Stimulated activated CD4-positive, alpha-beta T cell treated with anti-CD3 and anti-CD28 coated beads, TNF-alpha, amount 100 ng/mL, for 4 hours (primary cell): ENCODE measurements around the gene FKBP9.
"Not testable (repeated sequence)": the region's sequence is repeated elsewhere in the genome, so short reads cannot be mapped to it uniquely, and the experiment has no call there.

ENCODE experiments used
- DNase-seq, 3 experiments: peaks; one replicate each; pipeline ENCODE4 v3.0.0-alpha.2; 2020; ENCODE audit warnings: low read depth in 3 of 3

The FKBP9 gene

GRCh38 chr7:32952876-32953275 lies 4.4 kb upstream of the FKBP9 start:
- DNase-seq = no peak

DNA sequence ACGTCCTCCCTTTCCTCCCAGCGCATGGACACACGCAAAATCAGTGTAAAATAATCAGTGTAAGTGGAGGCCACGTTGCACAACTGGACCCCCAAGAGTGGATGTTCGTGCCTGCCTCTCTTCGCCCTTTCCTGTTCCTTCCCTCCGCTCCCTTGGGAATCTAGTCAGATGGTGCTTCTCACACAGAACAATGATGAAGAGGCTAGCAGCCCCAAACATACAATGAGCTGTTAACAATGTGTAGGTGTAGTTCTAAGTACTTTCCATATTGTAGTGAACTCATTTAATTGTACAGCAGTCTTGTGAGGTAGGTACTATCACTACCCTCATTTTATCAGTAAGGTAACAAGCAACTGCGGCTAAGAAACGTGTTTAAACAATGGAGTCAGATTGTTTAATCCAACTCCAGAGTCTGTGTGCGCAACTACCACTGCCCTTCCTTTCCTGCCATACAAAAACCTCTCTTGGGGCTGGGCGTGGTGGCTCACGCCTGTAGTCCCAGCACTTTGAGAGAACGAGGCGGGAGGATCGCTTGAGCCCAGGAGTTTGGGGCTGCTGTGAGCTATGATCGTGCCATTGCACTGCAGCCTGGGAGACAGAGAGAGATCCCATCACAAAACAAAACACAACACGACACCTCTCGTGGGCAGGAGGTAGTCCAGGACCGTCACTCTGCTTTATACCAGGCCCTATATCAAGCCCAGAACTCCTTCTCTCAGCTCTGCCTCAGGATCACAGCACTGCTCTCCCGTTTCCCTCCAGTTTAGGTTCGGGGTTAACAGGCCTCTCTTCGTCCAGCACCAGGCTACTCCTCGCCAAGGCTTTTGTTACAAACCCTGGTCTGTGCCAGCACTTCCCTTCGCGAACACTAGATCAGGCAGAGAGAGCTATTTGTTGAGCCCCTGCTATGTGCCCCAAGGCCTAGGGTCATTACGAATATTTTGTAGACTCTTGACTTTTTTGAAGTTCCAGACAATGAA lies 1.1 kb downstream of the FKBP9 start:
- no peak for DNase-seq

DNA sequence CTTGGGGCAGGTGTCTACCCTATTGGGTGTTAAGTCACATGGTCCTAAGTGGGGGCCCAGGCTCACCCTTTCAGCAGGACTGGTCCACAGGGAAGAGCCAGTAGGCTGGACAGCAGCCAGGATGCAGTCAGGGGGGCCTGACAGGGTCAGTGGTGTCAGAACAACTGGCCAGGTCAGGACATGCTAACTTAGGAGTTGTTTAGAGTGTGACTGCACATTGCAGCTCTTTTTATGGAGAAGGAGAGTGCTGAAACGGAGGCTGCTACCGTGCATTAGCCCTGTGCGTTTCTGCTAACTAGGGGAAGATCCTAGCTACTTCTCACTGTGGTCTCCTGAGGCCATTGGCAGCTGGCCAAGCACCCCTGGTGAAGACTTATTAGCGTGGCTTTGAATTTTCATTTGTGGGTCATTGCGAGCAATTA lies 6.7 kb downstream of the FKBP9 start:
- DNase-seq = not testable (repeated sequence)

DNA sequence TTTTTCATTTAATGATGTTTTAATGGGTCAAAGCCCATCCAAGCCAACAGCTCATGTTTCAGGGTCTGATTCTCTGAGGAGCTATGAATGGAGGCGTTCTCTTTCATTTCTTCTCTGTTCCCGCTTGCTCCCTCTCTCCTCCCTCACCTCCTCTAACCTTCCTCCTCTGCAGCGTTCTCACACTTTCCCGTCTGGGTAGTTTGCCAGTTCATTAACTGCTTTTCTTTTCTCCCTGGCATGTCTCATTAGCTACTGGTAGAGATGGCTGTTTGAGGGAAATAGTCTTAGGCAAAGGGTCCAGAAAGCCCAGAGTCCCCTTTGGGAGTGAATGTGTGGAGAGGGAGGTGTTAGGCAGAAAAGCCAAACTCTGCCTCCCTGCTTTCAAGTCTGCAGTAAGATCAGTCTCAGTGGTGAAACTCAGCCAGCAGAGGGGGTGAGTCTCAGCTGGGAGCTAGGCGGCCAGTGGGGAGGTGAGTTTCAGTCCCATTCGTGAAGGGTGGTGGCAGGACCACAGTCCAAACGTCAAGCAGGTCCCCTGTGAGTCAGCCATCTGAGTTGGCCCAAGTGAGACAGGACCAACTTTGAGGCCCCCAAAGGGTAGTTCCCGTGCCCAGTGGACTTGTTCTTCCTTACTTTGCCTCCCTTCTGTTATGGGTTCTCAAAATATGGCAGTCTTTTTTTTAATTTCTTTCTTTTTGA lies 7.4 kb downstream of the FKBP9 start:
- not testable (repeated sequence) for DNase-seq

- DNase-seq = not testable (repeated sequence)
These were observed 9.4 kb downstream of the FKBP9 start for GRCh38 chr7:32966489-32967267.

- DNase-seq = not testable (repeated sequence)
These were observed 10.0 kb downstream of the FKBP9 start for GRCh38 chr7:32967268-32967582.

DNA sequence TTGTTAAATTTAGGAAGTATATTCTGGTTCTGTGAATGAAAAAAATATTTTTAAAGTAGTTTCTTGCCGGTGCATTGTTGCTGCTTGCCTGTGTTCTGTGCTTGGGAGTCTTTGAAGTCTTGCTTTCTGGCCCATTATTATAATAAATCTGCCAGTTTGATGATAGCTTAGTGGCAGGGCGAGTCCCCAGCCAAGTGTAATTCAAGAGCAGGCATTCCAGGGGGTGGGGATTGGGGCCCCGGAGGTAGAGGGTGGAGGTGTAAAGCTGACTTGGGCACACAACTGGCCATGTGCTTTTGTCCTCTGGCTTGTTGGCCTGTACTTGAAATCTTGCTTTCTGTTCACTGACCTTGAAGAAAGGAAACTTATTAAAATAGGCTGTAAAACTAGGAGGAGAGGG lies 14.7 kb downstream of the FKBP9 start:
- not testable (repeated sequence) for DNase-seq

- not testable (repeated sequence) for DNase-seq
These were observed 19.9 kb downstream of the FKBP9 start for GRCh38 chr7:32977159-32977558.

- DNase-seq = not testable (repeated sequence)
These were observed 22.0 kb downstream of the FKBP9 start for GRCh38 chr7:32979246-32979645.

- not testable (repeated sequence) for DNase-seq
These were observed 22.7 kb downstream of the FKBP9 start for GRCh38 chr7:32979902-32980301.

GRCh38 chr7:32988148-32988547 lies 30.9 kb downstream of the FKBP9 start:
- DNase-seq = not testable (repeated sequence)

DNA sequence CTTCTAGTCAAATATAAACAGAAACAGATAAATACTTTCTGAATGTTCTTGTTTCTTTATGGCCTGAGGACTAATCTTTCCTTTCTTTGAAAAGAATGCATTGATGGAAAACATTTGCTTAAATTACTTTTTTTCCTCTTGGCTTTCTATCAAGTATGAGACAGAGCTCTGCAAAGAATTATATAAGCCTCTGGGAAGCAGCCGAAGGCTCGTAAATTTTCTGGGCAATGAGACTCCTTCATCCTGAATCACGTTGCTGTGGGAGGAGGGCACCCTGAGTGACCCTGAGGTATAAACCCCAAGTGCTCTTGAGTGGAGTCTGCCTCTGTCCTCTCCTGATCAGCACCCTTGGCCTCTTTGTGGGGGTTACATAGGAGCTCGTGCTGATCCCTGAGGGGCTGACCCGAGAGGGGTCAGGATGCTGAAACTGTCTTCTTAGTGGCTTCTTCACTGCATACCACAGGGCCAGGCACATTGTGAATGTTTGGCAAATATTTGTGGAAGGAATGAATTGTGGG lies 33.9 kb downstream of the FKBP9 start:
- not testable (repeated sequence) for DNase-seq

DNA sequence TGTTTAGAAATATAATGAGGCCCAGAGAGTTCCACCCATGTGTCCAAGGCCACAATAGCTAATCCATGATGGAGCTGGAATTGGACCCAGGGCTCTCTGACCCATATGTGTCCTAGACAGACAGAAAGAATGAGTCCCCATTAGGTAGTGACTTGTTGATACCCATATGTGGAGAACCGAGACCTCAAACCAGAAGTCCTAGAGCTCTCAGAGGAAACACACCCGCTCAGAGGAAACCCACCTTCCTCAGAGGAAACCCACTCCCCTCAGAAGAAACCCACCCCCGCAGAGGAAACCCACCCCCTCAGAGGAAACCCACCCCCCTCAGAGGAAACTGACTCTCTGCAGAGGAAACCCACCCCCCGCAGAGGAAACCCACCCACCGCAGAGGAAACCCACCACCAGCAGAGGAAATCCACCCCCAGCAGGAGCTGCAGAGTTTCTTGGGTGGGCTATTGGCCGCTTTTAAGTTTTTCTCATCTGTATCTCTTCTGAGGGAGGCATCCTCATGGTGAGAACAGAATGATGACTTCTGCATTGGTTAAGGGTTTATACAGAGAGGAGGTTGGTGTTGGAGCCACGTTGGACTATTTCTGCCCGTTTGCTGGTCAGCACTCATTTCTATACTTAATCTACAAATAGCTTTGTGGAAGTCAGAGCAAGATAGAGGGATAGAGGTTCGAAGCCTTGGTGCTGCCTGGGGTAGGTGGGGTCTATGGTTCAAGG lies 34.9 kb downstream of the FKBP9 start:
- DNase-seq = not testable (repeated sequence)

DNA sequence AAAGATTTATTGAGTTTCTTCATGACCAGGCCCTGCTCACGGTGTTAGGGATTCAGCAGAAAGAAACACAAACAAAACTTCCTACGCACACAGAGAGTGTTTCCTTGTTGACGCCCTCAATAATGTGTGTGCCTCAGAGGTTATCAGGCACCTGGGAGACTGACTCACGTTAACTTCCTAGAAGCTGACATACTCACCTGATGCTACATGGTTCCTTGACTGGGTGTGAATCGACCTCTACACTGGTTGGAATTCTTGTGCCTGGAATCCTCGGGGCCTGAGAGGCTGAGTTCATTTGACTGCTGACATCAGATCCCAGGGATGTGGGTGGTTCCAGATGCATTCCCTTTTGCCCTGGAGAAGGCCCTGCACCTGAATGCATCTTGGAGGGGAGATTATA lies 35.5 kb downstream of the FKBP9 start:
- not testable (repeated sequence) for DNase-seq

DNA sequence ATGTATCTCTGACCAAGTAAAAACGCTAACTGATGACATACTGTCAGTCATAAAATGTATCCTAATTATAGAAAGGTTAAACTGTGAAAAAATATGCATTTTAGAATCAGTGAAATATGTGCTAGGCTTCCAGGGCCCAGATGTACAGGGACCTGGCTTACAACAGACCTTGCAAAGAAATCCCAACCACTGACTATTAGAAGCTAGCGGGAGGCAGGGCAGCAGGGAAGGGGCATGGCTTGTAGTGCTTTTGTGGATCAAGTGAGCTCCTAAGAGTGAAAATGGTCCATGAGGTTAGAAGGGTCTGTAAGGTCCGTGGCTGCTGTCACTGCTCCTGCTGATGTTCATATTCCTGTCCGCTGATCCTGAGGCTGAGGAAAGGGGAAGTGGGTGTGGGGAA lies 40.7 kb downstream of the FKBP9 start:
- DNase-seq = not testable (repeated sequence)

- DNase-seq = not testable (repeated sequence)
These were observed 41.3 kb downstream of the FKBP9 start for GRCh38 chr7:32998361-32999171.

GRCh38 chr7:32999380-32999779 lies 42.1 kb downstream of the FKBP9 start:
- DNase-seq = not testable (repeated sequence)

GRCh38 chr7:33003111-33003510 lies 45.9 kb downstream of the FKBP9 start:
- not testable (repeated sequence) for DNase-seq

- DNase-seq = not testable (repeated sequence)
These were observed 46.9 kb downstream of the FKBP9 start for GRCh38 chr7:33004104-33004616.

DNA sequence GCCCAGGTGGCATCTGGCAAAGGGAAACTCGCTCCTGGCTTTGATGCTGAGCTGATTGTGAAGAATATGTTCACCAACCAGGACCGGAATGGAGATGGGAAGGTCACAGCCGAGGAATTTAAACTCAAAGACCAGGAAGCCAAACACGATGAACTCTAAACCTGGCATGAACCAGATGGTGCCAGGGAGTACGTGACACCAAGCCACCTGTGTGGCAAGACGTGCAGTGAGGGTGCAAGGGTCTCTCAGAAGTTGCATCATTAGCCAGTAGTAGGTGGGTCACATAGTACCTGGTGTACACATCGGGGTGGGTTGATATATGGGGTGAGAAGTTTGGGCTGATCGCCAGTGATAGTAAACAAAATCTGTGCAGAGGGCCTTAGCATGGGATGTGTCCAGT lies 48.0 kb downstream of the FKBP9 start:
- DNase-seq = not testable (repeated sequence)
